GM12874 (cell line): ENCODE measurements around the gene CHD5.
A peak's percentile ranks its signal among the peaks of the same experiment; 100 is the strongest.

Experiments used
- CTCF ChIP-seq: IDR thresholded peaks from 2 replicates; pipeline ENCODE4 v1.5.1; 2011; ENCODE audit warnings: low read depth, mild to moderate bottlenecking, control low read depth, low read length, moderate library complexity; ENCODE audit not compliant: insufficient read depth

Gene CHD5

DNA sequence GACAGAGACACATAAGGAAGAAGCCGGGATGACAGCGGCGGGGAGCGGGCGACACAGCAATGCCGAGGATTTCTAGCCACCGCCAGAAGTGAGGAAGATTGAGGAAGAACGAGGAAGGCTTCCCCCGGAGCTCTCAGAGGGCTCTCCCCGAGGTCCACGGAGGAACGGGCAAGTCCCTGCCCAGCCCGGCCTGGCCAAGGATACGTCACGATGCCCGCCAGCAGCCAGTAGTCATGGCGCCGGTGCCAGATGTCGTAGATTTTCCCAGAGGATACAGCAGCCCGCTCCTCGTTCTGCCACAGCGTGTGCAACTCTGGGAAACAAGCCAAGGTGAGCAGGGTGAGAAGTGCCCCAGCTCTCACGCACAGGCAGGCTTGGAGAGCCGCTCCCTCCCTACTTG is 68.5 kb downstream of the CHD5 start:
- no peak for TF ChIP-seq CTCF

- TF ChIP-seq CTCF = no peak
Observed at GRCh38 chr1:6110326-6110725, 69.8 kb downstream of the CHD5 start.

GRCh38 chr1:6109688-6110087 is 70.4 kb downstream of the CHD5 start:
- TF ChIP-seq CTCF = no peak

DNA sequence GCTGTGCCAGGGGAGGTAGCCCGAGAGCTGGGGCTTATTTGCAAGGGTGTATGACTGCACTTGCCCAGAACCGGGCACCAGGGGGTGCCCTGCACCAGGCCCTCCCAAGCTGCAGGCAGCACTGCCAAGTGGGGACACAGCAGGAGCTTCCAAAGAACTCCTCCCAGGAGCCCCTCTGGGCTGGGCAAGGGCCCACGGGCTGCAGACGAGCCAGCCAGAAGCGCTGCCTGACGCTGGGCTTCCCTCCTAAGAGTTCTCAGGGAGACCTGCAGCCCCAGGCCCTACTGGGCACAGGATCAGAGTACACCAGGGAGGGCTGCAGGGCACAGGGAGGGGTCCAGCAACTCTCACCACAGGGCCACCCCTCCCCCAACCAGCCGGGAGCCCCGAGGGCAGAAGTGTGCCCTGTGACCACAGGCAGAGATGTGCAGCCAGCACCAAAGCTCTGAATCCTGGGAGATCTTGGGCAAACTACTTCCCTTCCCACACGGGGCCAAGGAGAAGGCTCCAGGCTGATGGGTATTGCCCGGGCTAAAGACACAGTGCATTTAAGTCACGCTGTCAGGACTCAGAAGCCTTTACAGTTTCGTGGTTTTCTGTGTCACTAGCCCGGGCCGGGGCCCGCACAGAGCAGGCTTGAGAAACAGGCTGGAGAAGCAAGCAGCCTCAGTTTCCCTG is 71.0 kb downstream of the CHD5 start:
- TF ChIP-seq CTCF = peak; percentile 75

DNA sequence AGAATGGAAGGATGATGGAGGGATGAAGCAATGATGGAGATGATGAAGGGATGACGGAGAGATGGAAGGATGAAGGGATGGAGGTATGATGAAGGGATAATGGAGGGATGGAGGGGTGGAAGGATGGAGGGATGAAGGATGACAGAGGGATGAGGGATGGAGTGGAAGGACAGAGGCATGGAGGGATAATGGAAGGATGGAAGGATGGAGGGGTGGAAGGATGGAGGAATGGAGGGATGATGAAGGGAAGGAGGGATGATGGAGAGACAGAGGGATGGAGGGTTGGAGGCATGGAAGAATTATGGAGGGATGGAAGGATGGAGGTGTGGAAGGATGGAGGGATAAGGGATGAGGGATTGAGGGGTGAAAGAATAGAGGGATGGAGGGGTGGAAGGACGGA is 71.6 kb downstream of the CHD5 start:
- TF ChIP-seq CTCF = no peak

DNA sequence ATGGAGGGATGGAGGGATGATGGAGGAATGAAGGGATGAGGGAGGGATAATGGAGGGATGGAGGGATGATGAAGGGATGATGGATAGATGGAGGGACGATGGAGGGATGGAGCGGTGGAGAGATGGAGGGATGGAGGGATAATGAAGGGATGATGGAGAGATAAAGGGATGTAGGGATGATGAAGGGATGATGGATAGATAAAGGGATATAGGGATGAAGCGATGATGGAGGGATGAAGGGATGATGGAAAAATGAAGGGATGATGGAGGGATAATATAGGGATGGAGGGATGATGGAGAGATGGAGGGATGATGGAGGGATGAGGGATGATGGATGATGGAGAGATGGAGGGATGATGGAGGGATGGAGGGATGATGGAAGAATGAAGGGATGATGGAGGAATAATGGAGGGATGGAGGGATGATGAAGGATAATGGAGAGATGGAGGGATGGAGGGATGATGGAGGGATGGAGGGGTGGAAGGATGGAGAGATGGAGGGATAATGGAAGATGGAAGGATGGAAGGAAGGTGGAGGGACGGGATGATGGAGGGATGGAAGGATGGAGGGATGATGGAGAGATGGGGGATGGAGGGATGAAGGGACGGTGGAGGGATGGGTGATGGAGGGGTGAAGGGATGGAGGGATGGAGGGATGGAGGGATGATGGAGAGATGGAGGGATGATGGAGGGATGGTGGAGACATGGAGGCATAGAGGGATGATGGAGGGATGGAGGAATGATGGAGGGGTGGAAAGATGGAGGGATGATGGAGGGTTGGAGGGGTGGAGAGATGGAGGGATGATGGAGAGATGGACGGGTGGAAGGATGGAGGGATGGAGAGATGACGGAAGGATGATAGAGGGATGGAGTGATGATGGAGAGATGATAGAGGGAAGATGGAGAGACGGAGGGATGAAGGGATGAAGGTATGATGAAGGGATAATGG is 72.4 kb downstream of the CHD5 start:
- no peak for TF ChIP-seq CTCF

- TF ChIP-seq CTCF = no peak
Observed at GRCh38 chr1:6106977-6107376, 73.1 kb downstream of the CHD5 start.
